Measurements from ENCODE around the gene STK32B.

- TF ChIP-seq POLR2A (IDR thresholded peaks at IDR 0.05; ENCODE audit: low read depth, low read length) (no peak), CTCF (conservative IDR thresholded peaks at IDR 0.05; ENCODE audit: low read depth, low read length) (no peak), RCOR1 (IDR thresholded peaks at IDR 0.05; ENCODE audit: insufficient replicate concordance, low read length) (no peak)
These were observed 271.0 kb downstream of the STK32B start for GRCh38 chr4:5322321-5322720.
